H9 (cell line): ENCODE data around the gene PTGES2. TPM values are rescaled to one million over a fixed set of nuclear protein-coding genes. Genes with fewer than 3 reads are reported as not detected.

Experiments
- DNase-seq: peaks from one replicate; pipeline ENCODE4 v3.0.0-alpha.2; 2017
- H2AFZ ChIP-seq: one replicate; pipeline ENCODE4 v1.6.1; 2013; ENCODE audit warnings: mild to moderate bottlenecking, low read length, control low read depth, moderate library complexity
- H2AK5ac ChIP-seq: 2 replicates; pipeline ENCODE4 v1.6.1; 2013; ENCODE audit warnings: low read length, control low read depth, mixed read lengths; ENCODE audit not compliant: insufficient read length
- H2BK120ac ChIP-seq: one replicate; pipeline ENCODE4 v1.6.1; 2013; ENCODE audit warnings: low read depth, mild to moderate bottlenecking, low read length, control low read depth, inconsistent platforms; ENCODE audit not compliant: poor library complexity, severe bottlenecking
- H2BK12ac ChIP-seq: 2 replicates; pipeline ENCODE4 v1.6.1; 2013; ENCODE audit warnings: low read length, control low read depth, mixed read lengths, low read depth; ENCODE audit not compliant: insufficient read length
- H2BK15ac ChIP-seq: 2 replicates; pipeline ENCODE4 v1.6.1; 2013; ENCODE audit warnings: low read depth, low read length, control low read depth
- H2BK20ac ChIP-seq: one replicate; pipeline ENCODE4 v1.6.1; 2013; ENCODE audit warnings: low read depth, mild to moderate bottlenecking, low read length, control low read depth, inconsistent platforms; ENCODE audit not compliant: poor library complexity, severe bottlenecking
- H2BK5ac ChIP-seq: 2 replicates; pipeline ENCODE4 v1.6.1; 2013; ENCODE audit warnings: low read length, control low read depth, mixed read lengths; ENCODE audit not compliant: insufficient read length
- H3K14ac ChIP-seq: 2 replicates; pipeline ENCODE4 v1.6.1; 2013; ENCODE audit warnings: low read length, control low read depth; ENCODE audit not compliant: insufficient read depth
- H3K18ac ChIP-seq: 2 replicates; pipeline ENCODE4 v1.6.1; 2013; ENCODE audit warnings: low read depth, mild to moderate bottlenecking, mixed read lengths, low read length, control low read depth; ENCODE audit not compliant: insufficient read length
- H3K23ac ChIP-seq: 2 replicates; pipeline ENCODE4 v1.6.1; 2013; ENCODE audit warnings: low read length, control low read depth, mixed read lengths, low read depth; ENCODE audit not compliant: insufficient read length
- H3K23me2 ChIP-seq: 2 replicates; pipeline ENCODE4 v1.6.1; 2013; ENCODE audit warnings: low read depth, mild to moderate bottlenecking, mixed read lengths, low read length, control low read depth; ENCODE audit not compliant: insufficient read length, poor library complexity, severe bottlenecking
- H3K27ac ChIP-seq: 2 replicates; pipeline ENCODE4 v1.5.1; 2013; ENCODE audit warnings: low read length, control low read depth, mixed read lengths, low read depth; ENCODE audit not compliant: insufficient read length
- H3K27me3 ChIP-seq: 2 replicates; pipeline ENCODE4 v1.6.1; 2013; ENCODE audit warnings: low read length, control low read depth, inconsistent platforms; ENCODE audit not compliant: insufficient read depth
- H3K4ac ChIP-seq: 2 replicates; pipeline ENCODE4 v1.6.1; 2013; ENCODE audit warnings: low read depth, mild to moderate bottlenecking, control low read depth, inconsistent platforms, low read length, moderate library complexity
- H3K4me1 ChIP-seq: 2 replicates; pipeline ENCODE4 v1.6.1; 2013; ENCODE audit warnings: low read length, control low read depth, inconsistent platforms; ENCODE audit not compliant: insufficient read depth
- H3K4me2 ChIP-seq: 2 replicates; pipeline ENCODE4 v1.6.1; 2013; ENCODE audit warnings: low read length, control low read depth, mixed read lengths; ENCODE audit not compliant: insufficient read length, insufficient read depth
- H3K56ac ChIP-seq: 2 replicates; pipeline ENCODE4 v1.6.1; 2013; ENCODE audit warnings: low read depth, mild to moderate bottlenecking, mixed read lengths, low read length, control low read depth; ENCODE audit not compliant: insufficient read length
- H3K79me1 ChIP-seq: 2 replicates; pipeline ENCODE4 v1.6.1; 2013; ENCODE audit warnings: low read depth, mild to moderate bottlenecking, moderate library complexity, low read length, control low read depth, inconsistent platforms; ENCODE audit not compliant: insufficient read depth, poor library complexity, severe bottlenecking
- H3K79me2 ChIP-seq: 2 replicates; pipeline ENCODE4 v1.6.1; 2013; ENCODE audit warnings: low read length, control low read depth, inconsistent platforms; ENCODE audit not compliant: insufficient read depth
- H3K9ac ChIP-seq: 2 replicates; pipeline ENCODE4 v1.6.1; 2013; ENCODE audit warnings: low read length, control low read depth, mixed read lengths; ENCODE audit not compliant: insufficient read length; ENCODE audit errors: extremely low read depth
- H3K9me3 ChIP-seq: one replicate; pipeline ENCODE4 v1.6.1; 2013; ENCODE audit warnings: low read depth, low read length, inconsistent platforms; ENCODE audit not compliant: control insufficient read depth
- H3T11ph ChIP-seq: one replicate; pipeline ENCODE4 v1.6.1; 2013; ENCODE audit warnings: mild to moderate bottlenecking, low read length, control low read depth, inconsistent platforms
- H4K20me1 ChIP-seq: one replicate; pipeline ENCODE4 v1.6.1; 2013; ENCODE audit not compliant: control insufficient read depth, insufficient read length, insufficient read depth
- H4K5ac ChIP-seq: 2 replicates; pipeline ENCODE4 v1.6.1; 2013; ENCODE audit warnings: low read depth, mild to moderate bottlenecking, mixed read lengths, low read length, control low read depth; ENCODE audit not compliant: insufficient read length
- H4K8ac ChIP-seq: replicated peaks from 2 replicates; pipeline ENCODE4 v1.6.1; 2013; ENCODE audit warnings: low read length, control low read depth, mixed read lengths, low read depth; ENCODE audit not compliant: insufficient read length
- H4K91ac ChIP-seq: 2 replicates; pipeline ENCODE4 v1.6.1; 2013; ENCODE audit warnings: low read depth, mild to moderate bottlenecking, moderate library complexity, mixed read lengths, low read length, control low read depth; ENCODE audit not compliant: insufficient read length
- H3K27ac Mint-ChIP-seq, 3 experiments: 2 replicates in 2 of 3; 3 replicates in 1 of 3; pipeline ENCODE4 v1.8.0; 2020 to 2021; ENCODE audit warnings: mixed read lengths in 3 of 3, mild to moderate bottlenecking in 1 of 3, moderate library complexity in 1 of 3
- H3K27me3 Mint-ChIP-seq: 2 replicates; pipeline ENCODE4 v1.8.0; 2021; ENCODE audit warnings: low read depth, mild to moderate bottlenecking, moderate library complexity, mixed read lengths
- H3K36me3 Mint-ChIP-seq, 3 experiments: 2 replicates in 2 of 3; 3 replicates in 1 of 3; pipeline ENCODE4 v1.8.0; 2020 to 2021; ENCODE audit warnings: low read depth in 3 of 3, mixed read lengths in 3 of 3; ENCODE audit not compliant: insufficient read depth in 1 of 3
- H3K4me1 Mint-ChIP-seq, 2 experiments: 2 replicates each; pipeline ENCODE4 v1.8.0; 2020; ENCODE audit warnings: mixed read lengths in 2 of 2
- H3K4me3 Mint-ChIP-seq, 2 experiments: 2 replicates in 1 of 2; 3 replicates in 1 of 2; pipeline ENCODE4 v1.8.0; 2020 to 2021; ENCODE audit warnings: mild to moderate bottlenecking in 2 of 2, mixed read lengths in 2 of 2, moderate library complexity in 1 of 2
- H3K9me3 Mint-ChIP-seq, 2 experiments: 2 replicates in 1 of 2; 3 replicates in 1 of 2; pipeline ENCODE4 v1.8.0; 2020; ENCODE audit warnings: mild to moderate bottlenecking in 2 of 2, mixed read lengths in 2 of 2, moderate library complexity in 1 of 2
- CTCF ChIP-seq: fragments of 200-600 bp; sonication (generic); conservative IDR thresholded peaks from 3 replicates; pipeline ENCODE4 v1.8.0; 2021; ENCODE audit warnings: antibody characterized with exemption, mild to moderate bottlenecking
- WGBS: extraction: QIAGEN DNeasy Blood & Tissue Kit; methylation state at CpG from one replicate; pipeline ENCODE4 v1.1.7; 2013; ENCODE audit warnings: missing lambda C conversion rate, low lambda C conversion rate, mixed read lengths; ENCODE audit not compliant: insufficient read length; ENCODE audit errors: extremely low coverage; 5-methylcytosine and 5-hydroxymethylcytosine counted together
- total RNA-seq: library from RNA; stranded (reverse); gene quantifications from 2 replicates; pipeline ENCODE4 v1.2.1, GENCODE V29; 2021

The PTGES2 gene
- total RNA-seq, 1 experiment from 2014 or later: 63.9 TPM

GRCh38 chr9:128088253-128088945 lies 39.1 kb downstream of the PTGES2 start:
- H4K91ac ChIP-seq: no peak overlapping the region
- H3K4me1 ChIP-seq: no peaks in the 10 kb centered on the region
- no peak overlapping the region for H3K27ac ChIP-seq
- no peak overlapping the region for H3K4me3 Mint-ChIP-seq
- no peak for TF ChIP-seq CTCF
- no peak overlapping the region for H2AK5ac ChIP-seq
- no peaks in the 10 kb centered on the region for H3K9me3 ChIP-seq
- no peak overlapping the region for H3K56ac ChIP-seq
- H2BK120ac ChIP-seq: no peak overlapping the region
- H3K23ac ChIP-seq: no peak overlapping the region
- H2BK5ac ChIP-seq: no peak overlapping the region
- WGBS: no CpG with 5 or more reads among the region's 9 CpGs
- H3T11ph ChIP-seq: no peak overlapping the region
- H3K14ac ChIP-seq: no peak overlapping the region
- H3K4me1 Mint-ChIP-seq: peaks cover 14 to 23% of the 10 kb centered on the region in 2 experiments
- no peak overlapping the region for H3K18ac ChIP-seq
- no peak overlapping the region for H4K8ac ChIP-seq
- no peak overlapping the region for H3K9ac ChIP-seq
- H3K27me3 ChIP-seq: no peaks in the 10 kb centered on the region
- H3K23me2 ChIP-seq: no peaks in the 10 kb centered on the region
- no peaks in the 10 kb centered on the region for H4K20me1 ChIP-seq
- no peak overlapping the region for H4K5ac ChIP-seq
- no peak overlapping the region for H3K4me2 ChIP-seq
- peak overlapping the region in 1 of 3 experiments; percentile 51; a peak in 1 of 7 replicates for H3K27ac Mint-ChIP-seq
- H2BK12ac ChIP-seq: no peak overlapping the region
- no peak for DNase-seq
- H2AFZ ChIP-seq: no peak overlapping the region
- H3K79me1 ChIP-seq: peaks cover 9% of the 10 kb centered on the region
- H3K79me2 ChIP-seq: no peaks in the 10 kb centered on the region; the same call in 1 of the 2 replicates
- H2BK20ac ChIP-seq: no peak overlapping the region
- H3K36me3 Mint-ChIP-seq: peaks cover 0 to 5% (median 3%) of the 10 kb centered on the region in 3 experiments; a peak in 4 of 7 replicates
- H2BK15ac ChIP-seq: no peak overlapping the region
- H3K27me3 Mint-ChIP-seq: no peaks in the 10 kb centered on the region
- no peaks in the 10 kb centered on the region for H3K9me3 Mint-ChIP-seq
- H3K4ac ChIP-seq: no peak overlapping the region
